K562 (cell line): ENCODE data around the gene LENEP. TPM values are rescaled to one million over a fixed set of nuclear protein-coding genes. Genes with fewer than 3 reads are reported as not detected.

ENCODE experiments used
- ATAC-seq: fragments of 200-7000 bp; cut with Tn5 transposase; 3 replicates; pipeline ENCODE4 v1.9.1; 2020; ENCODE audit warnings: moderate library complexity
- BruUV-seq: library from RNA; stranded (reverse); fragments of 400-500 nt; replicated peaks from 2 replicates; lab custom pipeline; 2021; lab: Mats Ljungman, UMichigan
- CTCF ChIA-PET: fragments of 300-600 bp; formaldehyde crosslinking; extraction: SDS; loops from one replicate; lab custom pipeline; 2021; ENCODE audit warnings: low intra/inter-chr PET ratio; lab: Yijun Ruan, JAX
- POLR2A ChIA-PET: fragments of 300-600, 350-650 bp; sonication (Branson Sonifier 250); formaldehyde crosslinking; extraction: SDS; loops from one replicate; lab custom pipeline; 2021; ENCODE audit warnings: antibody characterized with exemption, inconsistent platforms; lab: Yijun Ruan, JAX
- DNase-seq, 4 experiments: peaks; one replicate each; pipeline versions ENCODE4 v3.0.0 to v3.0.0-alpha.2; 2011 to 2018; ENCODE audit warnings: low spot score in 3 of 4, mixed read lengths in 3 of 4; ENCODE audit errors: extremely low read depth in 1 of 4
- FAIRE-seq: peaks from 2 replicates; lab custom pipeline; 2011; peaks lifted over from hg19 to GRCh38; lab: Jason Lieb, UNC
- H2AFZ ChIP-seq: 2 replicates; pipeline ENCODE4 v1.6.0; 2011; ENCODE audit warnings: low read depth, low read length, control low read depth, inconsistent platforms
- H3K27ac ChIP-seq: fragments of 200-600 bp; 3 replicates; pipeline ENCODE4 v1.8.0; 2011; ENCODE audit warnings: low read depth, mild to moderate bottlenecking, control low read depth, inconsistent platforms, low read length, moderate library complexity, mixed read lengths; ENCODE audit errors: extremely low read depth
- H3K27me3 ChIP-seq, 2 experiments: fragments of 300-600 bp in 1 of 2; 2 replicates in 1 of 2; 3 replicates in 1 of 2; pipeline versions ENCODE4 v1.6.0 to v1.8.0; 2011; ENCODE audit warnings: inconsistent platforms in 2 of 2, low read length in 2 of 2, mild to moderate bottlenecking in 1 of 2, mixed read lengths in 1 of 2, moderate library complexity in 1 of 2; ENCODE audit not compliant: control insufficient read depth in 2 of 2, insufficient read depth in 2 of 2
- H3K36me3 ChIP-seq: fragments of 300-600 bp; 3 replicates; pipeline ENCODE4 v1.8.0; 2011; ENCODE audit warnings: mild to moderate bottlenecking, low read length, inconsistent platforms; ENCODE audit not compliant: control insufficient read depth, insufficient read depth
- H3K4me1 ChIP-seq, 2 experiments: fragments of 200-600 bp in 1 of 2; replicated peaks in 1 of 2; 2 replicates in 1 of 2; 3 replicates in 1 of 2; pipeline versions ENCODE4 v1.5.1 to v1.8.0; 2011; ENCODE audit warnings: inconsistent platforms in 2 of 2, low read length in 2 of 2, mild to moderate bottlenecking in 1 of 2, mixed read lengths in 1 of 2, moderate library complexity in 1 of 2; ENCODE audit not compliant: control insufficient read depth in 2 of 2, insufficient read depth in 2 of 2
- H3K4me2 ChIP-seq: 2 replicates; pipeline ENCODE4 v1.6.1; 2011; ENCODE audit warnings: low read length, control low read depth, inconsistent platforms, mixed read lengths; ENCODE audit not compliant: insufficient read depth
- H3K4me3 ChIP-seq: fragments of 200-600 bp; sonication (generic), shearing (Covaris generic); 2 replicates; pipeline ENCODE4 v1.5.1; 2016; ENCODE audit warnings: control low read depth, inconsistent platforms
- H3K79me2 ChIP-seq: fragments of 200-600 bp; 3 replicates; pipeline ENCODE4 v1.8.0; 2011; ENCODE audit warnings: low read length, inconsistent platforms; ENCODE audit not compliant: control insufficient read depth, insufficient read depth
- H3K9ac ChIP-seq, 2 experiments: 2 replicates each; pipeline versions ENCODE4 v1.6.0 to v1.6.1; 2011; ENCODE audit warnings: low read depth in 2 of 2, low read length in 2 of 2, control low read depth in 1 of 2, inconsistent platforms in 1 of 2, mild to moderate bottlenecking in 1 of 2, mixed read lengths in 1 of 2; ENCODE audit not compliant: insufficient read depth in 1 of 2
- H3K9me1 ChIP-seq: one replicate; pipeline ENCODE4 v1.6.0; 2011; ENCODE audit warnings: inconsistent platforms, mild to moderate bottlenecking, low read length, moderate library complexity; ENCODE audit not compliant: control insufficient read depth, insufficient read depth
- H3K9me3 ChIP-seq: replicated peaks from 2 replicates; pipeline ENCODE4 v1.5.1; 2011; ENCODE audit warnings: low read depth, low read length, inconsistent platforms; ENCODE audit not compliant: control insufficient read depth, insufficient read depth
- H4K20me1 ChIP-seq: replicated peaks from 2 replicates; pipeline ENCODE4 v1.6.1; 2011; ENCODE audit warnings: low read length, inconsistent platforms, mixed read lengths; ENCODE audit not compliant: control insufficient read depth, insufficient read depth
- CXXC5 ChIP-seq: fragments of 250-450 bp; sonication (Bioruptor Pico); IDR thresholded peaks from 2 replicates; pipeline ENCODE4 v1.8.0; 2022; ENCODE audit warnings: inconsistent platforms, mild to moderate bottlenecking, moderate library complexity
- ZNF347 ChIP-seq: fragments of 450-650 bp; formaldehyde crosslinking; IDR thresholded peaks from 2 replicates; pipeline ENCODE4 v1.4.0; 2020; ENCODE audit warnings: low read depth, mild to moderate bottlenecking, moderate library complexity
- ZNF444 ChIP-seq: fragments of 250-450 bp; sonication (Bioruptor Pico); IDR thresholded peaks from 2 replicates; pipeline ENCODE4 v1.4.0; 2020; ENCODE audit warnings: mild to moderate bottlenecking, moderate library complexity
- WGBS: fragments of 100-300 bp; shearing (Covaris generic); methylation state at CpG from one replicate; pipeline ENCODE4 v1.1.6; 2016; ENCODE audit warnings: low coverage, mixed read lengths; ENCODE audit not compliant: insufficient coverage; ENCODE audit errors: missing lambda C conversion rate; 5-methylcytosine and 5-hydroxymethylcytosine counted together
- in situ Hi-C: fragments of 300-500 bp; cut with MboI; formaldehyde crosslinking; loops from 4 replicates; pipeline ENCODE4 v1.15.0; 2018; ENCODE audit warnings: inconsistent platforms, mixed read lengths
- intact Hi-C: fragments of 100-400 bp; cut with micrococcal nuclease; formaldehyde crosslinking; loops from 2 replicates; pipeline ENCODE4 v1.14.2; 2022
- polyA plus RNA-seq, 8 experiments: library from polyadenylated mRNA; depleted of rRNA in 4 of 8; stranded (reverse) in 5 of 8; unstranded in 3 of 8; fragments of >200 nt; fragmentation: Nextera tagmentation in 2 of 8; fragmentation: Illumina TruSeq in 1 of 8; extraction: Ambion mirVana in 2 of 8; extraction: Trizol in 1 of 8; gene quantifications; 2 replicates each; pipeline versions ENCODE4 v1.2.1 to v1.2.3, GENCODE V29; 2011 to 2014; ENCODE audit warnings: inconsistent platforms in 1 of 8, missing spikeins in 1 of 8
- total RNA-seq, 7 experiments: library from RNA; depleted of rRNA in 6 of 7; stranded (reverse); fragments of >200 nt in 6 of 7; fragmentation: Illumina TruSeq in 2 of 7; extraction: Trizol in 2 of 7; gene quantifications; 2 replicates each; pipeline versions ENCODE4 v1.2.1 to v1.2.3, GENCODE V29; 2011 to 2021; ENCODE audit warnings: low replicate concordance in 1 of 7
- TF ChIP-seq, protein P1 (sequence below): fragments of 250-450 bp; sonication (Bioruptor Pico); IDR thresholded peaks from 2 replicates; pipeline ENCODE4 v1.9.0; 2021; ENCODE audit warnings: mild to moderate bottlenecking, inconsistent platforms

LENEP gene
- total and polyA plus RNA-seq, 9 of the 15 experiments (the other 6 are each of a cell fraction or from before 2014, with no cell fraction given): 0.23 to 0.87 (median 0.67) TPM; not detected in 5

DNA sequence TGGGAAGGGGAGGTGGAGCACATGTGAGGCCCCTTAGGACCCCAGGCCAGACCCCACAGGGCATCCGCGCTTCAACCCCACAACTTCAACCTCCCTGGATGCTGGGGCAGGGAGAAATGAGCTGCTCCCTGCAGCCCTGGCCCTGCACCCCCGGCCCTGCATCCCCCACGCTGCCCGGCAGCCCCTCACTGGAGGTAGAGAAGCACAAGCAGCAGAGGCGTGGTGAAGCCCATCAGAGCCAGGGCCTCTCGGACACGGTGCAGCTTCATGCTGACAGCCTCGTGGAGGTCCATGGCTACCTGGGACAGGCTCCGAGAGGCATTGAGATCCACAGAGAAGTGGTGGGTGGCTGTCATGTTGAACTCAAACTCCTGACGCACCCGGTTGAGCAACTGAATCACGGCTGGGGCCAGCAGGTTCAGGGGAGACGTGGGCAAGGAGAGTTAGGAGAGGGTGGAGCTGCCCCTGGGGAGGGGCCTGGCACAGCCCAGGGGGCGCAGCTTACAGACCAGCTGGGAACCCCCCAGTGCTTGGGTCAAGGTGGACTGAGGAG is 36.9 kb downstream of the LENEP start:
- no peak overlapping the region for H2AFZ ChIP-seq
- DNase-seq: no peak
- no peak overlapping the region for H3K27ac ChIP-seq
- H3K9me1 ChIP-seq: no peaks in the 10 kb centered on the region
- TF ChIP-seq CXXC5 (CRISPR knock-in tag) (no peak), ZNF347 (no peak), ZNF444 (CRISPR knock-in tag) (no peak)
- TF ChIP-seq, protein P1, sequence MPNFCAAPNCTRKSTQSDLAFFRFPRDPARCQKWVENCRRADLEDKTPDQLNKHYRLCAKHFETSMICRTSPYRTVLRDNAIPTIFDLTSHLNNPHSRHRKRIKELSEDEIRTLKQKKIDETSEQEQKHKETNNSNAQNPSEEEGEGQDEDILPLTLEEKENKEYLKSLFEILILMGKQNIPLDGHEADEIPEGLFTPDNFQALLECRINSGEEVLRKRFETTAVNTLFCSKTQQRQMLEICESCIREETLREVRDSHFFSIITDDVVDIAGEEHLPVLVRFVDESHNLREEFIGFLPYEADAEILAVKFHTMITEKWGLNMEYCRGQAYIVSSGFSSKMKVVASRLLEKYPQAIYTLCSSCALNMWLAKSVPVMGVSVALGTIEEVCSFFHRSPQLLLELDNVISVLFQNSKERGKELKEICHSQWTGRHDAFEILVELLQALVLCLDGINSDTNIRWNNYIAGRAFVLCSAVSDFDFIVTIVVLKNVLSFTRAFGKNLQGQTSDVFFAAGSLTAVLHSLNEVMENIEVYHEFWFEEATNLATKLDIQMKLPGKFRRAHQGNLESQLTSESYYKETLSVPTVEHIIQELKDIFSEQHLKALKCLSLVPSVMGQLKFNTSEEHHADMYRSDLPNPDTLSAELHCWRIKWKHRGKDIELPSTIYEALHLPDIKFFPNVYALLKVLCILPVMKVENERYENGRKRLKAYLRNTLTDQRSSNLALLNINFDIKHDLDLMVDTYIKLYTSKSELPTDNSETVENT (CRISPR knock-in tag): no peak
- TF ChIP-seq, all 486 proteins: peak for 0
- H3K4me2 ChIP-seq: no peak overlapping the region
- ATAC-seq (no peak), FAIRE-seq (no peak)
- ChIA-PET POLR2A (interaction anchor here (0.6 to 1.2 kb wide), 3 partner anchors 13 to 44 kb away, joined by 3 read pairs; no protein-coding TSS in a partner anchor), CTCF (no interaction called here)
- H3K4me3 ChIP-seq: no peak overlapping the region
- peak overlapping the region in 1 of 2 experiments; percentile 40; a peak in 2 of 4 replicates for H3K9ac ChIP-seq
- no TSS peak for BruUV-seq
- in situ Hi-C loops: no loop called here
- H3K27me3 ChIP-seq: peaks cover 0 to 18% of the 10 kb centered on the region in 2 experiments; a peak in 2 of 5 replicates
- 41% methylated on average over 15 of the region's 15 CpGs for WGBS
- H3K79me2 ChIP-seq: no peaks in the 10 kb centered on the region
- peaks cover 5 to 23% of the 10 kb centered on the region in 2 experiments; a peak in 3 of 5 replicates for H3K4me1 ChIP-seq
- H3K9me3 ChIP-seq: no peaks in the 10 kb centered on the region
- intact Hi-C loops: no loop called here
- H4K20me1 ChIP-seq: no peaks in the 10 kb centered on the region
- H3K36me3 ChIP-seq: no peaks in the 10 kb centered on the region
